HG03196 (cell line): ENCODE results near the gene IFFO2.

Experiments used
- ATAC-seq: cut with Tn5 transposase; IDR thresholded peaks from one replicate; pipeline ENCODE4 v1.9.1; 2021; ENCODE audit not compliant: unreplicated experiment

The IFFO2 gene

GRCh38 chr1:18856435-18856834, 100.0 kb downstream of the IFFO2 start:
- no peak for ATAC-seq

DNA sequence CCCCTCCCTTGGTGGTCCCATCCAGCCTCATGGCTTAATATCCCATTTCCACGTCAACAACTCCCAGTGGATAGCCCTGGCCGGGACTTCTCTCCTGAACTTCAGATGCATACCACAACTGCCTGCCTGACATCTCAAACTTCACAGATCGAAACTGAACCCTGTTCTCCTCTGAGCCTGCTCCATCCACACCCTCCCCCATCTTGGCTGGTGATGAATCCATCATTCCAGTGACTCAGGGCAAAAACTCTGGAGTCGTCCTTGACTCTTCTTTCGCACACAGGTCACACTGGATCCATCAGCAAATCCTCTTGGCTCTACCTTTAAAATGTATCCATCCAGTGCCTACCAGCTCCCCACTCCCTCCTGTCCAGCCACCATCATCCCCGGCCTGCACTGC, 100.9 kb downstream of the IFFO2 start:
- ATAC-seq, result no peak

DNA sequence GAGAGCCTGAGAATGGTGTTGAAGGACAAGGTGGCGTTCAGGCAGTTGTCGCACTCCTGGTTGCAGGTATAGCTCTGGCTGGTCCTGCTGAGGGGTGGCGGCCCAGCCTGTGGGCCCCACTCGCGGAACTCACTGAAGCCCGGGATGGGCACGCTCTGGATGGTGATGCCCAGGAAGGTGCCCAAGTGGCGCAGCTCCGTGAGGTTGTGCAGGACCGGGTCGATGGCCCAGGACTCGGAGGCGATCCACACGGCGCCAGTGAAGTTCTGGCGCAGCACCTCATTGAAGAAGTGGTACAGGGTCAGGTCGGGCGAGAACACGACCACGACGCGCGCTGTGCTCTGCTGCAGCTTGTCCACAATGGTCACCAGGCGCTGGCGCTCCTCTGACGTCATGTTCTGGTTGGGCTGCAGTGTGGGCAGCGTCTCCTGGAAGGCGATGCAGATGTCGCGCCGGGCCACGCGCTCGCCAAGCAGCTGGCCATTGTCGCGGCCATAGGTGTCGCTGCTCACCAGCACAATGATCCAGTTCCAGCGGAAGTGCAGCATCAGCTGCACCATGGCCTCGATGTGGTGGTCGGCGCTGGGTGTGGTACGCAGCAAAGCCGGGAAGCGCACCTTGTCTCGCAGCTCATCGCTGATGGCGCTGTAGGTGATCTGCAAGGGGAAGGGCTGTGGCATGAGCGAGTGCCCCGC, 102.0 kb downstream of the IFFO2 start:
- ATAC-seq, result no peak
